ENCODE measurements around the gene HSPA1A.
A peak's percentile ranks its signal among the peaks of the same experiment; 100 is the strongest.

Gene HSPA1A

DNA sequence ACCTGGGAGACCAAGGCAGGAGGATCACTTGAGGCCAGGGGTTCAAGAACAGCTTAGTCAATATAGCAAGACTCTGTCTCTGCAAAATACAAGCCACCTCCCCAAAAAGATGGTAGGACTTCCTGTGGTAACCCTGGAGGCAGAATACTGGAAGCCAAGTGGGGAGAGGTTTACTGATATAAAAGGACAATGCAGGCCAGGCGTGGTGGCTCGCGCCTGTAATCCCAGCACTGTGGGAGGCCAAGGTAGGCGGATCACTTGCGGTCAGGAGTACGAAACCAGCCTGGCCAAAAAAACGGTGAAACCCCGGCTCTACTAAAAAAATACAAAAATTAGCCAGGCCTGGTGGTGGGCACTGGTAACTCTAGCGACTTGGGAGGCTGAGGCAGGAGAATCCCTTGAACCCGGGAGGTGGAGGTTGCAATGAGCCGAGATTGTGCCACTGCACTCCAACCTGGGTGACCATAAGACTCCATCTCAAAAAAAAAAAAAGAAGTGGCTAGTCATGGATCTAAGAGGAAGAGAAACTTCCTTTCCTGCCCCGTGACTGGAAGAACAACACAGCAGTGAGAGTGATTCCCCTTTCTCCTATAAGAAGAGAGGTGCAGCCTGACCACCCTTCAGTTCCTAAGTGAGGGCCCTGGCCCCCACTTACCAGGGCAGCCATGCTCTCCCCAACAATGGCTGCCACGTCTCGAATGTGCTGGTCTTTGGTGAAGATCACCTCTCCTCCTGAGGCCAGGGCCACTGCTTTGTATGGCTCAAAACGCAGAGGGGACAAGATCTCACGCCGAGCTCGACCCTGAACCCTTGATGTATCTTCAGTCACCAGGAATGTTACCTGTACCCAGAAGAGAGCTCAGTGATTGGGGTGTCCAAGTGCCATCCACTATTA lies 46.7 kb upstream of the HSPA1A start:
- Histone ChIP-seq H2AFZ (ENCODE audit: low read depth) (no peak overlapping the region), H3K27ac (no peak overlapping the region), H3K27me3 (ENCODE audit: insufficient read depth, low read depth) (no peaks in the 10 kb centered on the region), H3K79me2 (ENCODE audit: insufficient read depth, low read depth) (no peaks in the 10 kb centered on the region), H3K4me1 (ENCODE audit: low read depth, poor library complexity, severe bottlenecking) (peaks cover 20% of the 10 kb centered on the region), H3K4me2 (no peak overlapping the region), H3K4me3 (IDR thresholded peaks at IDR 0.05; ENCODE audit: insufficient read depth, low read depth, low read length) (no peak overlapping the region), H3K36me3 (ENCODE audit: insufficient read depth) (no peaks in the 10 kb centered on the region), H4K20me1 (ENCODE audit: insufficient read depth) (no peaks in the 10 kb centered on the region), H3K9ac (no peak overlapping the region)
- TF ChIP-seq, protein P1, sequence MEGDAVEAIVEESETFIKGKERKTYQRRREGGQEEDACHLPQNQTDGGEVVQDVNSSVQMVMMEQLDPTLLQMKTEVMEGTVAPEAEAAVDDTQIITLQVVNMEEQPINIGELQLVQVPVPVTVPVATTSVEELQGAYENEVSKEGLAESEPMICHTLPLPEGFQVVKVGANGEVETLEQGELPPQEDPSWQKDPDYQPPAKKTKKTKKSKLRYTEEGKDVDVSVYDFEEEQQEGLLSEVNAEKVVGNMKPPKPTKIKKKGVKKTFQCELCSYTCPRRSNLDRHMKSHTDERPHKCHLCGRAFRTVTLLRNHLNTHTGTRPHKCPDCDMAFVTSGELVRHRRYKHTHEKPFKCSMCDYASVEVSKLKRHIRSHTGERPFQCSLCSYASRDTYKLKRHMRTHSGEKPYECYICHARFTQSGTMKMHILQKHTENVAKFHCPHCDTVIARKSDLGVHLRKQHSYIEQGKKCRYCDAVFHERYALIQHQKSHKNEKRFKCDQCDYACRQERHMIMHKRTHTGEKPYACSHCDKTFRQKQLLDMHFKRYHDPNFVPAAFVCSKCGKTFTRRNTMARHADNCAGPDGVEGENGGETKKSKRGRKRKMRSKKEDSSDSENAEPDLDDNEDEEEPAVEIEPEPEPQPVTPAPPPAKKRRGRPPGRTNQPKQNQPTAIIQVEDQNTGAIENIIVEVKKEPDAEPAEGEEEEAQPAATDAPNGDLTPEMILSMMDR (conservative IDR thresholded peaks at IDR 0.05; ENCODE audit: low read depth, low read length) = no peak

DNA sequence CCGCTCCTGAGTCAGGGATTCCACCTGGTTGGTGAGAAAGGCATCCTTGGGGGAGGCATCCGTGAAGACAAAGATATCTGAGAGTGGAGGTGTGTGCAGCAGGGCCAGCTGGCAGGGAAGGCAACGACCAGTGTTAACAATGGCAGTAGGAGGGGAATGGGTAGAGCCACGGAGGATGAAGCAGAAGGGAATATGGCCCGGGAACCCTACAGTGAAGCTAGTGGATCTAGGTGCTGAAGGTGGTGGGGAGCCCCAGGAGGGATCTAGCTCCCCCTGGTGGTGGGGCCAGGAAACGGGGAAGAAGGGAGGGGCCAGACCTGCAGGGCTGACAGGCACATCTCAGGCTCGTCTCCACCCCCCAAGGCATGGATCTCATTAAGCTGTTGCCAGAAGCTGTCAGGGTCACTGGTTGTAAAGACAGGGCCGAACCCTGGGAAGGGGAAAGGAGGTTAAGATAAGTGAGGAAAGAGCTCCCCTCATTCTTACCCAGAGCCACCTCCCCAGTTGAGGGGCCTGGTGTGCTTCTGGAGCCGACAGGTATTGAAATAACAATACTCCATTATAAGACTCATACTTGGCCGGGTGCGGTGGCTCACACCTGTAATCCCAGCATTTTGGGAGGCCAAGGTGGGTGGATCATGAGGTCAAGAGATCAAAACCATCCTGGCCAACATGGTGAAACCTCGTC lies 45.5 kb upstream of the HSPA1A start:
- no peaks in the 10 kb centered on the region for H4K20me1 ChIP-seq (ENCODE audit: insufficient read depth)
- TF ChIP-seq, protein P1 (conservative IDR thresholded peaks at IDR 0.05; ENCODE audit: low read depth, low read length) = peak; percentile 85
- H3K36me3 ChIP-seq (ENCODE audit: insufficient read depth) = no peaks in the 10 kb centered on the region
- no peak overlapping the region for H3K27ac ChIP-seq
- H3K27me3 ChIP-seq (ENCODE audit: insufficient read depth, low read depth) = no peaks in the 10 kb centered on the region
- no peak overlapping the region for H3K4me3 ChIP-seq (IDR thresholded peaks at IDR 0.05; ENCODE audit: insufficient read depth, low read depth, low read length)
- H3K9ac ChIP-seq = no peak overlapping the region
- H3K79me2 ChIP-seq (ENCODE audit: insufficient read depth, low read depth) = no peaks in the 10 kb centered on the region
- H2AFZ ChIP-seq (ENCODE audit: low read depth) = no peak overlapping the region
- no peak overlapping the region for H3K4me2 ChIP-seq
- peaks cover 7% of the 10 kb centered on the region for H3K4me1 ChIP-seq (ENCODE audit: low read depth, poor library complexity, severe bottlenecking)

DNA sequence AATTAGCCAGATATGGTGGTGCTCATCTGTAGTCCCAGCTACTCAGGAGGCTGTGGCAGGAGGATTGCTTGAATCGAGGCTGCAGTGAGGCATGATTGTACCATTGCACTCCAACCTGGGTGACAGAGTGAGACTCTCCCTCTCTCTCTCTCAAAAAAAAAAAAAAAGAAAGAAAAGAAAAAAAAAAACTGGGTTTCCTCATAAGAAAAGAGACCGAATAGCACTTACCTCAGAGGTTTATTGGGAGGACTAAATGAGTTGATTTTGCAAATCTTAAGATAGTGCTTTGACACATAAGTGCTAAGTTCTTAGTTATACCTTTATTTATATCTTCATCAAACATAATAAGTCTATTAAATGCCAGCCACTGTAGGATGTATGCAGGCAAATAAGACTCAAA lies 44.5 kb upstream of the HSPA1A start:
- H3K36me3 ChIP-seq (ENCODE audit: insufficient read depth) = no peaks in the 10 kb centered on the region
- no peak overlapping the region for H2AFZ ChIP-seq (ENCODE audit: low read depth)
- no peak overlapping the region for H3K4me3 ChIP-seq (IDR thresholded peaks at IDR 0.05; ENCODE audit: insufficient read depth, low read depth, low read length)
- peaks cover 15% of the 10 kb centered on the region for H3K4me1 ChIP-seq (ENCODE audit: low read depth, poor library complexity, severe bottlenecking)
- H3K4me2 ChIP-seq = no peak overlapping the region
- TF ChIP-seq, protein P1 (conservative IDR thresholded peaks at IDR 0.05; ENCODE audit: low read depth, low read length) = no peak
- no peak overlapping the region for H3K9ac ChIP-seq
- no peak overlapping the region for H3K27ac ChIP-seq
- H3K79me2 ChIP-seq (ENCODE audit: insufficient read depth, low read depth) = no peaks in the 10 kb centered on the region
- no peaks in the 10 kb centered on the region for H4K20me1 ChIP-seq (ENCODE audit: insufficient read depth)
- H3K27me3 ChIP-seq (ENCODE audit: insufficient read depth, low read depth) = no peaks in the 10 kb centered on the region

DNA sequence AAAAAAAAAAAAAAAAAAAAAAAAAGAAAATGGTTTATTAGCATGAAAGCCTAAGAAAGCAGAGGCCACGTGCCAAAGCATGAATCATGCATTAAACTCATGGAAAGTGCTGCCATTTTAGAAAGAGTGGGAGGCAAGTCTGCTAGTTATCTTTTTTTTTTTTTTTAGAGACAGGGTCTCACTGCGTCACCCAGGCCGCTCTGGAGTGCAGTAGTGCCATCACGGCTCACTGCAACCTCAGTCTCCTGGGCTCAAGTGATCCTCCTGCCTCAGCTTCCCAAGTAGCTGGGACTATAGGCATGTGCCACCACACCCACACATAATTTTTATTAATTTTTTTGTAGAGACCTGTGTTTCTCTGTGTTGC lies 43.4 kb upstream of the HSPA1A start:
- Histone ChIP-seq H3K4me3 (IDR thresholded peaks at IDR 0.05; ENCODE audit: insufficient read depth, low read depth, low read length) (no peak overlapping the region), H3K9ac (no peak overlapping the region), H3K79me2 (ENCODE audit: insufficient read depth, low read depth) (no peaks in the 10 kb centered on the region), H4K20me1 (ENCODE audit: insufficient read depth) (no peaks in the 10 kb centered on the region), H3K4me2 (no peak overlapping the region), H3K27ac (no peak overlapping the region), H2AFZ (ENCODE audit: low read depth) (no peak overlapping the region), H3K4me1 (ENCODE audit: low read depth, poor library complexity, severe bottlenecking) (peaks cover 27% of the 10 kb centered on the region), H3K36me3 (ENCODE audit: insufficient read depth) (no peaks in the 10 kb centered on the region), H3K27me3 (ENCODE audit: insufficient read depth, low read depth) (no peaks in the 10 kb centered on the region)
- TF ChIP-seq, protein P1 (conservative IDR thresholded peaks at IDR 0.05; ENCODE audit: low read depth, low read length) = no peak
